GM19468 (cell line): ENCODE data around the gene TBCEL.

Source experiments
- ATAC-seq: cut with Tn5 transposase; IDR thresholded peaks from one replicate; pipeline ENCODE4 v1.9.1; 2021; ENCODE audit warnings: mild to moderate bottlenecking, moderate library complexity, moderate number of reproducible peaks; ENCODE audit not compliant: unreplicated experiment; ENCODE audit errors: extremely low read depth

TBCEL gene

DNA sequence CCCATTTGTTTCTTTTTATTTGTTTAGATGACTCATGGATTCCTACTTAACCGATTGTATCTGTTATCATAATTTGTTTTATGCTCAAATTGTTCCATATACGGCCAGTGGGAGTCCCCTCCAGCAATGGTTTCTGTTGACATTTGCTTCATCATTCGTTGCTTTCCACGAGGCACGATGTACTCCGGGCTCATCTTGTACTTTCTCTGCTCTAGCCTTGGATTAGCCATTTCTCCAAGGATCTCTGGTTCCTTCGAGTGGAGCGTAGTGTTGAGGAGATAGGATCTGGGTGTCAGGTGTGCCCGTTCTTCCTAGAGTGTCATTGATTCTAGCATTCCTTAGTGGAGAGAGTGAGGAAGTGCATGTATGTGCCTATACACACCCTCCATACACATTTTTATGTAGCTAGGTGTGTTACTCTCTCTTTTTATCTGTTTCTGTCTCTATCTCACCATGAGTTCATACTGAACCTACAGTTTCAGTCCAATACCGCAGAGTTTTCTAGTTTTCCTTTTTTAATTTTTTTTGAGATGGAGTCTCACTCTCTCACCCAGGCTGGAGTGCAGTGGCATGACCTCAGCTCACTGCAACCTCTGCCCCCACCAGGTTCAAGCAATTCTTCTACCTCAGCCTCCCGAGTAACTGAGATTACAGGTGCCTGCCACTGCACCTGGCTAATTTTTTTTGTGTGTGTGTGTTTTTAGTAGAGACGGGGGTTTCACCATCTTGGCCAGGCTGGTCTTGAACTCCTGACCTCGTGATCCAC, 108.5 kb downstream of the TBCEL start:
- ATAC-seq, result no peak

DNA sequence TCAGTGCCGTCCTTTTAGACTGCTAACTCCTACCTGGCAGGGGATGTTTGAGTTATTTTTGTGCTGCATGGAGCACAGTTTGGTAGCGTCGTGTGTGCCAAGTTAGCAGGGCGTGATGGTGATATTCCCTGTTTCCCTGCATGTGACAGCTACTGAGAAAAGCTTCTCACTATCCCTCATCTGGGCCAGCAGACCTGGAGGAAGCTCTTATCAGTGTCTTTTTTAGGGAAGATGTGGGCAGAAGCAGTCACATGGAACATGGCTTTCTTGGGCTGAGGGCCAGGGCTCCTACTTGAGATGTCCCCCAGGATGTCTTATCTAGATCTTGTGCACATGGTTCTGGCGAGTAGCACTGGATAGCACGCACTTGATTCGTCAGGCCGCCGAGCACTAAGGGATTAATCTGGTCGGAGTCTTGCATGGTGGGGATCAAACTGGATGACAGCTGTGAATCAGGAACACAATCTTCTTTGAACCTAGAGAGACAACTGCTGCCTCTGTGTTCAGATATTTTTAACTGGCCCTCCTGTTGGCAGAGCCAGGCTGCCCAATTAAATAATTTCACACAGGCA, 110.9 kb downstream of the TBCEL start:
- ATAC-seq, result no peak

DNA sequence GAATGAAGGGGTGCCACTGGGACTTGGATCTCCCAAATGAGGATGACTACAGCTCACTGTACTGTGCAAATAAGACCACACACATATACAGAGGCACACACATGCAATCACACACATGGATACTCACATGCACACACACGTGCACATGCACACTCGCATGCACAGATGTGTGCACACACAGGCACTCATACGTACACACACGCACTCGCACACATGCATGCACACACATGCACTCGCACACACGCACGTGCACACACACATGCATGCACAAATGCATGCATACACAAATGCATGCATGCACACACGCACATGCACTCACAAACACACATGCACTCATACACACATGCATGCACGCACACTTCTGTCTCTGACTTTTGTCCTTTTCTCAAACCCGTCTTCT, 113.1 kb downstream of the TBCEL start:
- ATAC-seq, result no peak

DNA sequence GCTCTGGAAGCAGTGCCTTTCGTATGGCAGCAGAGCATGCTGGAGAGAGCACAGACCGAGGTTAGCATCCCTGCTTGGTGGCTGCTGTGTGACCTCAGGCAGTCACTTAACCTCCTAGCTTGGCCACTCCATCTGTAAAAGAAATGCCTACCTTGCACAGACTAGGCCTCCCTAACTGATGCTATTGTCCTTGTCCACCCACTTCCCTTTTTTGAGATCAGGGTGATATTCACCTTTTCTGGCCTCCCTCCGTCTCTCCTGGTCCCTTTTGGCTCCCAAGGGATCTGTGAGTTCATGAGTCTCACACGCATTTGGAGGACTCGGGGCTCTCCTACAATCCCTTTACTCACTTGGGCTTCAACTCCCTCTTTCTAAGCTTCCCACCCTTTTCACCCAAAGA, 114.4 kb downstream of the TBCEL start:
- ATAC-seq, result no peak

DNA sequence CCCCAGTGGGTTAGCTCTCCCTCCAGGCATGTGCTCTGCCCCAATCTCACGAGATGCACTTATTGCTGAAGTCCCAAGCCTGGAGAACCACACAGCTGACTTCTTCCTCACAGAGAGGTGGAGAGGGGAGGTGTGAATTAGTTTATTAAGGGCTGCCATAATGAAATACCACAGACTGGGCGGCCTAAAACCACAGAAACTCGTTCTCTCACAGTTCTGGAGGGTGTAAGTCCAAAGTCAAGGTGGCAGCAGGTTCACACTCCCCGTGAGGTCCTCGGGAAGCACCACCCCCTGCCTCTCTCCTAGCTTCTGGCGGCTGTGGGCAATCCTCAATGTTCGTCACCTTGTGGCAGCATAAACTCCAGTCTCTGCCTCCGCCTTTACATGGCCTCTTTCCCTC, 116.5 kb downstream of the TBCEL start:
- no peak for ATAC-seq
